Peyer's patch (tissue), 4 donors: ENCODE results near the gene ZNF45. TPM values are rescaled to one million over a fixed set of nuclear protein-coding genes. Genes with fewer than 3 reads are reported as not detected.

ENCODE experiments used
- DNase-seq, 3 donors: peaks; one replicate each; pipeline ENCODE4 v3.0.0-alpha.2; 2017 to 2019
- H3K27ac ChIP-seq, 4 donors: fragments of 200-600 bp; sonication (generic); one replicate each; pipeline ENCODE4 v1.5.1; 2016 to 2019
- H3K27me3 ChIP-seq, 2 donors: fragments of 200-600 bp; sonication (generic); one replicate each; pipeline ENCODE4 v1.5.1; 2019
- H3K36me3 ChIP-seq, 3 donors: fragments of 200-600 bp; sonication (generic); one replicate each; pipeline ENCODE4 v1.5.1; 2016 to 2019
- H3K4me1 ChIP-seq, 4 donors: fragments of 200-600 bp; sonication (generic); one replicate each; pipeline ENCODE4 v1.5.1; 2016 to 2019
- H3K4me3 ChIP-seq, 4 donors: fragments of 200-600 bp; sonication (generic); 1 replicate in 3 of 4; 2 replicates in 1 of 4; pipeline ENCODE4 v1.5.1; 2016 to 2019; ENCODE audit warnings: mild to moderate bottlenecking in 1 of 4
- H3K9me3 ChIP-seq, 4 donors: fragments of 200-600 bp; sonication (generic); one replicate each; pipeline ENCODE4 v1.5.1; 2016 to 2019; ENCODE audit warnings: mild to moderate bottlenecking in 1 of 4
- CTCF ChIP-seq, 6 experiments: fragments of 450-650 bp in 4 of 6; fragments of 200-600 bp in 2 of 6; sonication (generic) in 1 of 6; IDR thresholded peaks; one replicate each; pipeline ENCODE4 v1.5.1; 2017 to 2019; ENCODE audit warnings: antibody characterized with exemption in 6 of 6, mild to moderate bottlenecking in 3 of 6, moderate library complexity in 1 of 6
- POLR2A ChIP-seq, 2 donors: fragments of 450-650 bp; IDR thresholded peaks; one replicate each; pipeline ENCODE4 v1.5.1; 2017; ENCODE audit warnings: antibody characterized with exemption in 2 of 2, mild to moderate bottlenecking in 2 of 2, moderate library complexity in 2 of 2
- total RNA-seq, 4 donors: library from RNA; depleted of rRNA; stranded (reverse); fragments of >200 nt; gene quantifications; one replicate each; pipeline ENCODE4 v1.1.0, GENCODE V29; 2016

Gene ZNF45
- total RNA-seq, 4 donors from 2014 or later = 6.9 to 18.2 (median 14.9) TPM

GRCh38 chr19:43941209-43941608, 6.1 kb upstream of the ZNF45 start:
- no peak overlapping the region for H3K4me3 ChIP-seq
- no peaks in the 10 kb centered on the region for H3K9me3 ChIP-seq
- no peaks in the 10 kb centered on the region for H3K36me3 ChIP-seq
- no peak for TF ChIP-seq CTCF (IDR thresholded peaks at IDR 0.05)
- TF ChIP-seq POLR2A (IDR thresholded peaks at IDR 0.05) = no peak
- H3K27me3 ChIP-seq = no peaks in the 10 kb centered on the region
- H3K4me1 ChIP-seq = no peaks in the 10 kb centered on the region
- no peak overlapping the region for H3K27ac ChIP-seq
- DNase-seq = no peak

- Histone ChIP-seq H3K36me3 (no peaks in the 10 kb centered on the region), H3K27me3 (no peaks in the 10 kb centered on the region), H3K4me1 (no peaks in the 10 kb centered on the region), H3K4me3 (no peak overlapping the region), H3K9me3 (no peaks in the 10 kb centered on the region), H3K27ac (no peak overlapping the region)
- DNase-seq = no peak
- TF ChIP-seq POLR2A (IDR thresholded peaks at IDR 0.05) = no peak
- no peak for TF ChIP-seq CTCF (IDR thresholded peaks at IDR 0.05)
Measured at GRCh38 chr19:43940719-43941118, 5.6 kb upstream of the ZNF45 start.

- no peaks in the 10 kb centered on the region for H3K4me1 ChIP-seq
- no peak overlapping the region for H3K27ac ChIP-seq
- H3K36me3 ChIP-seq = no peaks in the 10 kb centered on the region
- H3K4me3 ChIP-seq = no peak overlapping the region
- H3K27me3 ChIP-seq = no peaks in the 10 kb centered on the region
- no peak for DNase-seq
- TF ChIP-seq POLR2A (IDR thresholded peaks at IDR 0.05) (no peak), CTCF (IDR thresholded peaks at IDR 0.05) (no peak)
- H3K9me3 ChIP-seq = no peaks in the 10 kb centered on the region
Measured at GRCh38 chr19:43939557-43940260, 4.6 kb upstream of the ZNF45 start.

- no peak for TF ChIP-seq CTCF (IDR thresholded peaks at IDR 0.05)
- no peak for TF ChIP-seq POLR2A (IDR thresholded peaks at IDR 0.05)
- H3K36me3 ChIP-seq = peaks cover 0 to 20% (median 0%) of the 10 kb centered on the region in 3 donors
- no peak for DNase-seq
- H3K27me3 ChIP-seq = no peaks in the 10 kb centered on the region
- H3K4me3 ChIP-seq = no peak overlapping the region
- H3K27ac ChIP-seq = no peak overlapping the region
- no peaks in the 10 kb centered on the region for H3K9me3 ChIP-seq
- peaks cover 0 to 9% (median 5%) of the 10 kb centered on the region in 4 donors for H3K4me1 ChIP-seq
Measured at GRCh38 chr19:43936188-43936587, 1.1 kb upstream of the ZNF45 start.

- Histone ChIP-seq H3K9me3 (no peaks in the 10 kb centered on the region), H3K4me1 (peaks cover 0 to 9% (median 5%) of the 10 kb centered on the region in 4 donors), H3K27ac (peak overlapping the region; percentile 78 to 86 (median 80)), H3K4me3 (peak overlapping the region; percentile 56 to 84 (median 66)), H3K27me3 (no peaks in the 10 kb centered on the region), H3K36me3 (peaks cover 0 to 39% (median 0%) of the 10 kb centered on the region in 3 donors)
- DNase-seq = no peak
- TF ChIP-seq POLR2A (IDR thresholded peaks at IDR 0.05) (no peak), CTCF (IDR thresholded peaks at IDR 0.05) (no peak)
Measured at GRCh38 chr19:43934055-43934984, 762 bp downstream of the ZNF45 start.
